Measurements from ENCODE around the gene ERO1B. TPM values are rescaled to one million over a fixed set of nuclear protein-coding genes. Genes with fewer than 3 reads are reported as not detected.

ERO1B gene
- total RNA-seq, 1 donor from 2014 or later = 7.8 TPM

- H3K4me1 ChIP-seq = no peaks in the 10 kb centered on the region
- no peak for ATAC-seq
- intact Hi-C loops (cut with DNase I) = no loop called here
- H3K27me3 ChIP-seq = no peaks in the 10 kb centered on the region
- no peak overlapping the region for H3K27ac ChIP-seq
- H3K4me3 ChIP-seq = no peak overlapping the region
- TF ChIP-seq CTCF (IDR thresholded peaks at IDR 0.05) = no peak
- H3K36me3 ChIP-seq = no peaks in the 10 kb centered on the region
- no peaks in the 10 kb centered on the region for H3K9me3 ChIP-seq
- DNase-seq = no peak
Measured at GRCh38 chr1:236307435-236307834, 25.7 kb upstream of the ERO1B start.

- Histone ChIP-seq H3K27me3 (no peaks in the 10 kb centered on the region), H3K9me3 (no peaks in the 10 kb centered on the region), H3K36me3 (no peaks in the 10 kb centered on the region), H3K4me1 (no peaks in the 10 kb centered on the region), H3K4me3 (no peak overlapping the region), H3K27ac (no peak overlapping the region)
- intact Hi-C loops (cut with DNase I) = no loop called here
- ATAC-seq (no peak), DNase-seq (no peak)
- no peak for TF ChIP-seq CTCF (IDR thresholded peaks at IDR 0.05)
Measured at GRCh38 chr1:236304682-236305081, 22.9 kb upstream of the ERO1B start.

- no peak for TF ChIP-seq CTCF (IDR thresholded peaks at IDR 0.05)
- Histone ChIP-seq H3K27me3 (no peaks in the 10 kb centered on the region), H3K9me3 (no peaks in the 10 kb centered on the region), H3K4me3 (no peak overlapping the region), H3K36me3 (no peaks in the 10 kb centered on the region), H3K4me1 (no peaks in the 10 kb centered on the region), H3K27ac (no peak overlapping the region)
- ATAC-seq = no peak
- intact Hi-C loops (cut with DNase I) = no loop called here
- no peak for DNase-seq
Measured at GRCh38 chr1:236303675-236304074, 21.9 kb upstream of the ERO1B start.

- Histone ChIP-seq H3K9me3 (no peaks in the 10 kb centered on the region), H3K4me3 (no peak overlapping the region), H3K27ac (no peak overlapping the region), H3K27me3 (no peaks in the 10 kb centered on the region), H3K4me1 (no peaks in the 10 kb centered on the region), H3K36me3 (no peaks in the 10 kb centered on the region)
- intact Hi-C loops (cut with DNase I) = no loop called here
- TF ChIP-seq CTCF (IDR thresholded peaks at IDR 0.05) = no peak
- ATAC-seq (no peak), DNase-seq (no peak)
Measured at GRCh38 chr1:236302941-236303340, 21.2 kb upstream of the ERO1B start.

GRCh38 chr1:236301958-236302335 is 20.2 kb upstream of the ERO1B start:
- H3K9me3 ChIP-seq = no peaks in the 10 kb centered on the region
- DNase-seq = no peak
- no peak for TF ChIP-seq CTCF (IDR thresholded peaks at IDR 0.05)
- no peaks in the 10 kb centered on the region for H3K4me1 ChIP-seq
- no peaks in the 10 kb centered on the region for H3K27me3 ChIP-seq
- no peak overlapping the region for H3K4me3 ChIP-seq
- H3K36me3 ChIP-seq = no peaks in the 10 kb centered on the region
- no peak for ATAC-seq
- intact Hi-C loops (cut with DNase I) = no loop called here
- H3K27ac ChIP-seq = no peak overlapping the region
